BLaER1 (cell line): ENCODE measurements around the gene SLC16A4.

Experiments
- H3K27ac ChIP-seq: shearing (Covaris generic); formaldehyde crosslinking; 2 replicates; pipeline ENCODE4 v1.8.1; 2022
- H3K27me3 ChIP-seq: shearing (Covaris generic); formaldehyde crosslinking; 2 replicates; pipeline ENCODE4 v1.8.1; 2022
- H3K36me3 ChIP-seq: shearing (Covaris generic); formaldehyde crosslinking; 2 replicates; pipeline ENCODE4 v1.8.1; 2022
- H3K4me1 ChIP-seq: shearing (Covaris generic); formaldehyde crosslinking; 2 replicates; pipeline ENCODE4 v1.8.1; 2022
- H3K4me2 ChIP-seq: shearing (Covaris generic); formaldehyde crosslinking; 2 replicates; pipeline ENCODE4 v1.8.1; 2022
- H3K4me3 ChIP-seq: shearing (Covaris generic); formaldehyde crosslinking; 2 replicates; pipeline ENCODE4 v1.8.1; 2022
- H3K9ac ChIP-seq: shearing (Covaris generic); formaldehyde crosslinking; 2 replicates; pipeline ENCODE4 v1.8.1; 2022
- H3K9me3 ChIP-seq: shearing (Covaris generic); formaldehyde crosslinking; 2 replicates; pipeline ENCODE4 v1.8.1; 2022
- H4K20me1 ChIP-seq: shearing (Covaris generic); formaldehyde crosslinking; 2 replicates; pipeline ENCODE4 v1.8.1; 2022
- Cebpa-rat ChIP-seq: shearing (Covaris generic); IDR thresholded peaks from 2 replicates; pipeline ENCODE4 v1.8.1; 2022

Gene SLC16A4

DNA sequence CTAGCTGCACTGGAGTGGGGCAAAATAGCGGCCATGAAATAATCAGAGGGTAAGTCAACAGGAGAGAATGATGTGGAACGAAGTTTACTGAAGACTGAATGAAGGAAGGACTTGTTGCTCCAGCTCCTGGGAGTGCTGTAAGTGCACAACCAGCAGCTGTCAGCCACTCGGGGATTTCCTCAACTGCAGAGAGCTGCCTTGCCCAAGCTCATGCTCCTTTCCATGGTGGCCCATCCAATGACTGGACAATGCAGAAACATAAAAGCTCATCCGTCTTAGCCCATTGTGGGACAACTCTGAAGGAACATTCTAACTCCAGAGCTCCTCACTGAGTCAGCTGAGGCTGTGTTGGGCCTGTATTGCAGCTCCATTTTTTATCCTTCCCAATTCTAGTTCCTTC is 72.8 kb downstream of the SLC16A4 start:
- no peak overlapping the region for H3K4me3 ChIP-seq
- no peak overlapping the region for H3K27ac ChIP-seq
- no peak overlapping the region for H3K4me2 ChIP-seq
- H3K9ac ChIP-seq, result no peak overlapping the region
- no peaks in the 10 kb centered on the region for H4K20me1 ChIP-seq
- no peaks in the 10 kb centered on the region for H3K4me1 ChIP-seq
- H3K36me3 ChIP-seq, result no peaks in the 10 kb centered on the region
- H3K9me3 ChIP-seq, result no peaks in the 10 kb centered on the region
- H3K27me3 ChIP-seq, result no peaks in the 10 kb centered on the region
- no peak for TF ChIP-seq Cebpa-rat

GRCh38 chr1:110316735-110317134 is 74.1 kb downstream of the SLC16A4 start:
- Histone ChIP-seq H3K36me3 (no peaks in the 10 kb centered on the region), H3K4me3 (no peak overlapping the region), H3K27ac (no peak overlapping the region), H4K20me1 (no peaks in the 10 kb centered on the region), H3K9ac (no peak overlapping the region), H3K27me3 (no peaks in the 10 kb centered on the region), H3K9me3 (no peaks in the 10 kb centered on the region), H3K4me1 (no peaks in the 10 kb centered on the region), H3K4me2 (no peak overlapping the region)
- TF ChIP-seq Cebpa-rat, result no peak
